Measurements from ENCODE around the gene GDF10. TPM values are rescaled to one million over a fixed set of nuclear protein-coding genes. Genes with fewer than 3 reads are reported as not detected.

The GDF10 gene
- total and polyA plus RNA-seq, 2 donors (not counting 3 experiments of a cell fraction or from before 2014, with no cell fraction given): not detected

DNA sequence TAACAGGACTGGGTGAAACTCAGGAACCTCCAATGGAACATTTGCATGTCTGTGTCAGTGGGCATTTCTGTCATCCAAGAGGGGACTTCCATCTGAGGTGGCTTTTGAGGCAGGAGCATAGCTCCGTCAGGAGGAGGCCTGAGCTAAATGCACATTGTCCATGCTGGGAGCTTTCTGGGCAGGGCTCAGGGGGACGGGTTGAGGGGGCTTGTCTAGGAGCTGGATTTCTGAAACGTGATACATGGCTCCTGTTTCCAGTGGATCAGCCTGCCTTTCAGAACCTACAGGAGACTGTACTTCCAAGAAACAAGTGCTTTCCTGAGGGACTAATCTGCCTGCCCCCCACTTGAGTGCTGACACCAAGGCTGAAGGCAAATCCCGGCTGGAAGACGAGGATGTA lies 40.5 kb upstream of the GDF10 start:
- intact Hi-C loops (cut with micrococcal nuclease) (no loop called here), dilution Hi-C loops (cut with MboI; ENCODE audit: extremely low pct_ligation_motif_present, low sequenced_read_pairs) (no loop called here)
- H3K27me3 ChIP-seq (ENCODE audit: control insufficient read depth in 2 of 2, insufficient read depth in 2 of 2, low read length in 2 of 2): no peaks in the 10 kb centered on the region
- no peak for DNase-seq (ENCODE audit: low read depth, low spot score)
- no peaks in the 10 kb centered on the region for H3K36me3 ChIP-seq (ENCODE audit: control insufficient read depth in 2 of 2, extremely low read depth in 1 of 2, insufficient read depth in 2 of 2, low read length in 2 of 2)
- H3K9me3 ChIP-seq (replicated peaks; ENCODE audit: control insufficient read depth, insufficient read depth, low read length): no peaks in the 10 kb centered on the region
- no peak overlapping the region for H3K27ac ChIP-seq (ENCODE audit: insufficient read depth, low read depth, low read length)
- TF ChIP-seq JUN (IDR thresholded peaks at IDR 0.05; ENCODE audit: borderline replicate concordance, insufficient read depth, insufficient read length, low read depth): no peak
- no peak overlapping the region for H2AFZ ChIP-seq (ENCODE audit: low read depth, low read length)
- no peaks in the 10 kb centered on the region for H3K4me1 ChIP-seq (ENCODE audit: control insufficient read depth, extremely low read depth, insufficient read depth, low read length)
- H3K9ac ChIP-seq (replicated peaks; ENCODE audit: extremely low read depth, insufficient read depth, low read length): no peak overlapping the region
- no peaks in the 10 kb centered on the region for H3K79me2 ChIP-seq (ENCODE audit: control insufficient read depth, insufficient read depth, low read length)
- CTCF ChIA-PET: no interaction called here
- no peaks in the 10 kb centered on the region for H3K9me1 ChIP-seq (replicated peaks; ENCODE audit: control insufficient read depth, extremely low read depth, insufficient read depth, low read length)
- FAIRE-seq: no peak
- H3K4me3 ChIP-seq (replicated peaks in 1 of 3; ENCODE audit: insufficient read depth in 1 of 3, low read depth in 1 of 3, low read length in 3 of 3): no peak overlapping the region
- H3K4me2 ChIP-seq (ENCODE audit: insufficient read depth, low read length): no peak overlapping the region
- no TSS peak for BruUV-seq (replicated peaks)
- POLR2A ChIA-PET: no interaction called here
- no peaks in the 10 kb centered on the region for H4K20me1 ChIP-seq (replicated peaks; ENCODE audit: control insufficient read depth, extremely low read depth, insufficient read depth, low read length)

DNA sequence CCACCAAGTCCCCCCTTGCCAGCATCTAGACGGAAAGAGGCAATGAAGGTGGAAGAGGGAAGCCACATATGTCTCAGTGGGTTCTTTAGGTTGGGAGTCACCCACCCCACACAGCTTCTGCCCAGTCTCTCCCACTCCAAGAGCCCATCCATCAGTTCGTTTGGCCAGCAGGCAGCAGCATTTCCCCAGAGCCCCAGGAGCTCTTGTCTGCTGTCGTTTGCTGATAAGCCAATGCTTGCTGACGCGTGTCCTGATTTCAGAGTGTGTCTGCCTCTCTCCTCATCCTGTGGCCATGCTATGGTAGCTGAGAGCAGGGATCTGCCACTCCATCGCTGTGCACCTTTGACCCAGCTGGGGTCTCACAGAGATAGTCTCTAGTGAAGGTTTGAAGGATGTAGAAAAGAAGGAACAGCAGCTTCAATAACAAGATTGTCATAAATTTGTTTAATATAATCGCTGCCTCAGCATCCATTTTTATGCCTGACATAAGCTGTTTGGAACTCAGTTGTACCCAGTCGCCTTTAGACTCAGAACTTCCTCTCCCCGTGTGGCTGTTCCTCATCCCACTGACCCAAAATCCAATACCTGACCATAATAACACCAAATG lies 39.4 kb upstream of the GDF10 start:
- CTCF ChIA-PET: no interaction called here
- Histone ChIP-seq H3K9ac (replicated peaks; ENCODE audit: extremely low read depth, insufficient read depth, low read length) (no peak overlapping the region), H3K4me3 (replicated peaks in 1 of 3; ENCODE audit: insufficient read depth in 1 of 3, low read depth in 1 of 3, low read length in 3 of 3) (no peak overlapping the region), H3K27me3 (ENCODE audit: control insufficient read depth in 2 of 2, insufficient read depth in 2 of 2, low read length in 2 of 2) (no peaks in the 10 kb centered on the region), H3K9me3 (replicated peaks; ENCODE audit: control insufficient read depth, insufficient read depth, low read length) (no peaks in the 10 kb centered on the region), H3K4me2 (ENCODE audit: insufficient read depth, low read length) (no peak overlapping the region), H3K4me1 (ENCODE audit: control insufficient read depth, extremely low read depth, insufficient read depth, low read length) (no peaks in the 10 kb centered on the region), H3K36me3 (ENCODE audit: control insufficient read depth in 2 of 2, extremely low read depth in 1 of 2, insufficient read depth in 2 of 2, low read length in 2 of 2) (no peaks in the 10 kb centered on the region), H3K27ac (ENCODE audit: insufficient read depth, low read depth, low read length) (no peak overlapping the region), H2AFZ (ENCODE audit: low read depth, low read length) (no peak overlapping the region), H3K9me1 (replicated peaks; ENCODE audit: control insufficient read depth, extremely low read depth, insufficient read depth, low read length) (no peaks in the 10 kb centered on the region), H4K20me1 (replicated peaks; ENCODE audit: control insufficient read depth, extremely low read depth, insufficient read depth, low read length) (no peaks in the 10 kb centered on the region), H3K79me2 (ENCODE audit: control insufficient read depth, insufficient read depth, low read length) (no peaks in the 10 kb centered on the region)
- dilution Hi-C loops (cut with MboI; ENCODE audit: extremely low pct_ligation_motif_present, low sequenced_read_pairs) (no loop called here), intact Hi-C loops (cut with micrococcal nuclease) (no loop called here)
- BruUV-seq (replicated peaks): no TSS peak
- TF ChIP-seq, protein P1, sequence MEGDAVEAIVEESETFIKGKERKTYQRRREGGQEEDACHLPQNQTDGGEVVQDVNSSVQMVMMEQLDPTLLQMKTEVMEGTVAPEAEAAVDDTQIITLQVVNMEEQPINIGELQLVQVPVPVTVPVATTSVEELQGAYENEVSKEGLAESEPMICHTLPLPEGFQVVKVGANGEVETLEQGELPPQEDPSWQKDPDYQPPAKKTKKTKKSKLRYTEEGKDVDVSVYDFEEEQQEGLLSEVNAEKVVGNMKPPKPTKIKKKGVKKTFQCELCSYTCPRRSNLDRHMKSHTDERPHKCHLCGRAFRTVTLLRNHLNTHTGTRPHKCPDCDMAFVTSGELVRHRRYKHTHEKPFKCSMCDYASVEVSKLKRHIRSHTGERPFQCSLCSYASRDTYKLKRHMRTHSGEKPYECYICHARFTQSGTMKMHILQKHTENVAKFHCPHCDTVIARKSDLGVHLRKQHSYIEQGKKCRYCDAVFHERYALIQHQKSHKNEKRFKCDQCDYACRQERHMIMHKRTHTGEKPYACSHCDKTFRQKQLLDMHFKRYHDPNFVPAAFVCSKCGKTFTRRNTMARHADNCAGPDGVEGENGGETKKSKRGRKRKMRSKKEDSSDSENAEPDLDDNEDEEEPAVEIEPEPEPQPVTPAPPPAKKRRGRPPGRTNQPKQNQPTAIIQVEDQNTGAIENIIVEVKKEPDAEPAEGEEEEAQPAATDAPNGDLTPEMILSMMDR (IDR thresholded peaks at IDR 0.05; ENCODE audit: extremely low read depth in 1 of 2, insufficient read depth in 1 of 2, low read depth in 1 of 2, low read length in 2 of 2): no peak
- TF ChIP-seq MYC (IDR thresholded peaks at IDR 0.05; ENCODE audit: low read depth, low read length): no peak
- no peak for TF ChIP-seq GATA2 (IDR thresholded peaks at IDR 0.05; ENCODE audit: insufficient read depth, insufficient read length, low read depth, low read length)
- TF ChIP-seq EZH2 (IDR thresholded peaks at IDR 0.05; ENCODE audit: borderline replicate concordance, low read depth, low read length, severe bottlenecking): no peak
- TF ChIP-seq JUN (IDR thresholded peaks at IDR 0.05; ENCODE audit: borderline replicate concordance, insufficient read depth, insufficient read length, low read depth): no peak
- TF ChIP-seq FOS (IDR thresholded peaks at IDR 0.05; ENCODE audit: borderline replicate concordance, insufficient read depth, low read length): no peak
- TF ChIP-seq, protein P2, sequence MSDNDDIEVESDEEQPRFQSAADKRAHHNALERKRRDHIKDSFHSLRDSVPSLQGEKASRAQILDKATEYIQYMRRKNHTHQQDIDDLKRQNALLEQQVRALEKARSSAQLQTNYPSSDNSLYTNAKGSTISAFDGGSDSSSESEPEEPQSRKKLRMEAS (IDR thresholded peaks at IDR 0.05; ENCODE audit: insufficient read depth, insufficient read length): no peak
- no peak for TF ChIP-seq POLR2AphosphoS5 (IDR thresholded peaks at IDR 0.05; ENCODE audit: insufficient read depth, low read depth, low read length)
- TF ChIP-seq POLR2A (IDR thresholded peaks at IDR 0.05; ENCODE audit: low read depth, low read length): no peak
- DNase-seq (ENCODE audit: low read depth, low spot score) (no peak), FAIRE-seq (no peak)
- POLR2A ChIA-PET: no interaction called here
